Right lobe of liver (tissue), 6 donors: ENCODE measurements around the gene SUSD1. TPM values are rescaled to one million over a fixed set of nuclear protein-coding genes. Genes with fewer than 3 reads are reported as not detected.

Experiments used
- ATAC-seq, 4 donors: fragments of 200-7000 bp; cut with Tn5 transposase; one replicate each; pipeline ENCODE4 v1.9.1; 2020; ENCODE audit warnings: mild to moderate bottlenecking in 4 of 4, moderate library complexity in 4 of 4
- DNase-seq, 3 donors: peaks; one replicate each; pipeline ENCODE4 v3.0.0-alpha.2; 2020
- H3K27ac ChIP-seq, 3 donors: fragments of 200-600 bp; one replicate each; pipeline ENCODE4 v1.8.0; 2022
- H3K27me3 ChIP-seq, 2 donors: fragments of 200-600 bp; one replicate each; pipeline ENCODE4 v1.8.0; 2022
- H3K36me3 ChIP-seq, 4 donors: fragments of 200-600 bp; sonication (generic) in 1 of 4; one replicate each; pipeline versions ENCODE4 v1.5.1 to v1.8.0; 2017 to 2022; ENCODE audit warnings: control low read depth in 1 of 4
- H3K4me1 ChIP-seq, 4 donors: fragments of 200-600 bp; sonication (generic) in 1 of 4; one replicate each; pipeline versions ENCODE4 v1.5.1 to v1.8.0; 2017 to 2022; ENCODE audit warnings: control low read depth in 1 of 4
- H3K4me3 ChIP-seq, 3 donors: fragments of 200-600 bp; one replicate each; pipeline ENCODE4 v1.8.0; 2022
- H3K9me3 ChIP-seq, 4 donors: fragments of 200-600 bp; sonication (generic) in 1 of 4; one replicate each; pipeline versions ENCODE4 v1.5.1 to v1.8.0; 2017 to 2022; ENCODE audit warnings: control low read depth in 1 of 4
- POLR2A ChIP-seq: fragments of 450-650 bp; IDR thresholded peaks from one replicate; pipeline ENCODE4 v1.6.1; 2017; ENCODE audit warnings: antibody characterized with exemption, mild to moderate bottlenecking
- WGBS: methylation state at CpG from one replicate; pipeline ENCODE4 v1.1.6; 2018; ENCODE audit warnings: low coverage, low lambda C conversion rate; ENCODE audit not compliant: insufficient coverage; ENCODE audit errors: missing lambda C conversion rate; 5-methylcytosine and 5-hydroxymethylcytosine counted together
- intact Hi-C, 2 donors: fragments of 100-400 bp; cut with DNase I; formaldehyde crosslinking; loops; one replicate each; pipeline versions ENCODE4 v1.11.2 to v1.14.1; 2022
- total RNA-seq, 6 experiments: library from RNA; depleted of rRNA in 2 of 6; stranded (reverse); fragments of >200 nt in 2 of 6; fragmentation: NEBNext Ultra II Directional in 3 of 6; extraction: Animal tissue kit (Norgen Biotek cat#: 25700) in 3 of 6; gene quantifications; one replicate each; pipeline versions ENCODE4 v1.1.0 to v1.2.4, GENCODE V29; 2016 to 2023
- TF ChIP-seq, protein P1 (sequence below), 4 donors: fragments of 200-600 bp in 3 of 4; fragments of 450-650 bp in 1 of 4; IDR thresholded peaks; one replicate each; pipeline versions ENCODE4 v1.5.1 to v1.8.0; 2016 to 2022; ENCODE audit warnings: antibody characterized with exemption in 4 of 4, mild to moderate bottlenecking in 2 of 4
- donor health status: DM: no; HTN: yes; CAD: no.
- donor health status: DM: no; HTN: no; CAD: no.
- donor health status: DM: no; HTN: no; CAD: no.
- donor health status: DM: no; HTN: yes; CAD: no.
- donor health status: DM: no; HTN: yes; CAD: no.

SUSD1 gene
- total RNA-seq, 6 experiments from 2014 or later = 2.7 to 7.2 (median 3.9) TPM

- no peaks in the 10 kb centered on the region for H3K36me3 ChIP-seq
- ATAC-seq (no peak), DNase-seq (no peak)
- H3K9me3 ChIP-seq = no peaks in the 10 kb centered on the region
- intact Hi-C loops = no loop called here
- 53% methylated on average over 5 of the region's 5 CpGs for WGBS
- H3K4me1 ChIP-seq = no peaks in the 10 kb centered on the region
- no peak overlapping the region for H3K27ac ChIP-seq
- H3K4me3 ChIP-seq = no peak overlapping the region
- TF ChIP-seq, protein P1, sequence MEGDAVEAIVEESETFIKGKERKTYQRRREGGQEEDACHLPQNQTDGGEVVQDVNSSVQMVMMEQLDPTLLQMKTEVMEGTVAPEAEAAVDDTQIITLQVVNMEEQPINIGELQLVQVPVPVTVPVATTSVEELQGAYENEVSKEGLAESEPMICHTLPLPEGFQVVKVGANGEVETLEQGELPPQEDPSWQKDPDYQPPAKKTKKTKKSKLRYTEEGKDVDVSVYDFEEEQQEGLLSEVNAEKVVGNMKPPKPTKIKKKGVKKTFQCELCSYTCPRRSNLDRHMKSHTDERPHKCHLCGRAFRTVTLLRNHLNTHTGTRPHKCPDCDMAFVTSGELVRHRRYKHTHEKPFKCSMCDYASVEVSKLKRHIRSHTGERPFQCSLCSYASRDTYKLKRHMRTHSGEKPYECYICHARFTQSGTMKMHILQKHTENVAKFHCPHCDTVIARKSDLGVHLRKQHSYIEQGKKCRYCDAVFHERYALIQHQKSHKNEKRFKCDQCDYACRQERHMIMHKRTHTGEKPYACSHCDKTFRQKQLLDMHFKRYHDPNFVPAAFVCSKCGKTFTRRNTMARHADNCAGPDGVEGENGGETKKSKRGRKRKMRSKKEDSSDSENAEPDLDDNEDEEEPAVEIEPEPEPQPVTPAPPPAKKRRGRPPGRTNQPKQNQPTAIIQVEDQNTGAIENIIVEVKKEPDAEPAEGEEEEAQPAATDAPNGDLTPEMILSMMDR (IDR thresholded peaks at IDR 0.05) = no peak
- TF ChIP-seq POLR2A = no peak
- H3K27me3 ChIP-seq = no peaks in the 10 kb centered on the region
These were observed 12.3 kb downstream of the SUSD1 start for GRCh38 chr9:112162621-112163413.

GRCh38 chr9:112159781-112160180 is 15.3 kb downstream of the SUSD1 start:
- Histone ChIP-seq H3K4me3 (no peak overlapping the region), H3K27me3 (no peaks in the 10 kb centered on the region), H3K36me3 (no peaks in the 10 kb centered on the region), H3K4me1 (no peaks in the 10 kb centered on the region), H3K9me3 (no peaks in the 10 kb centered on the region), H3K27ac (no peak overlapping the region)
- 94% methylated on average over 1 of the region's 1 CpG for WGBS
- intact Hi-C loops = no loop called here
- no peak for DNase-seq
- TF ChIP-seq POLR2A = no peak
- TF ChIP-seq, protein P1 (IDR thresholded peaks at IDR 0.05) = no peak
- ATAC-seq = no peak

DNA sequence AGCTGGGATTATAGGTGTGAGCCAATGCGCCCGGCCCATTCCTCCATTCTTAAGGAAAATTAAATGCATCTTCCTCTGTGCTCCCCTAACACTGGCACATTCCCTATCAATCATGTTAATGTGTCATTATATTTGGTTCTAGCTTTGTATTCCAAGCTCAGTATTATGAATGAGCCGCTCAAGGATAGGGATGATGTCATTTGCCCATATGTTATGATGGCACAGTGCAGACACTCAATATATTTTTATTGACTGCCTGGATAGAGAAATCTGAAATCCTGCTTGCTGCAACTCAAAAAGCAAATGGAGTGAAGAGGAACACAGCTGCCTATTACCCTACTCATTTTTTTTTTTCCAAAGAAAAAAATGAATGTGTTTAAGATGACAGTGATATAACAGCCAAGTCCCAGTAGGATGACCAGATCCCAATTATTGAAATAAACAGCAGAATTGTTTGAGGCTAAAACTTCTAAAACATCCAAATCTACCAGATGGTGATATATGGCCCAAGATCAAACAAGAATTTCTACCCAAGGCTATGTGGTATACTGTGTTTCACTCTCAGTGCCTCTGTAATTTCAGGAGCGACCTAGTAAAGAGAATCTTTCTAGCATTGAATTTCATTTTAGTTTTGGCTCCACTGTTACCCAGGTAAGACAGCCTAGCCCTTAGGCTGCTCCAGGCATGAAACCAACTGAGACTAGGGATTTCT is 16.3 kb downstream of the SUSD1 start:
- Histone ChIP-seq H3K27me3 (no peaks in the 10 kb centered on the region), H3K9me3 (no peaks in the 10 kb centered on the region), H3K4me3 (no peak overlapping the region), H3K36me3 (no peaks in the 10 kb centered on the region), H3K4me1 (no peaks in the 10 kb centered on the region), H3K27ac (no peak overlapping the region)
- WGBS = 92% methylated on average over 4 of the region's 4 CpGs
- DNase-seq (no peak), ATAC-seq (no peak)
- TF ChIP-seq, protein P1 (IDR thresholded peaks at IDR 0.05) = no peak
- TF ChIP-seq POLR2A = no peak
- intact Hi-C loops = no loop called here

- Histone ChIP-seq H3K27me3 (no peaks in the 10 kb centered on the region), H3K4me3 (no peak overlapping the region), H3K36me3 (no peaks in the 10 kb centered on the region), H3K9me3 (no peaks in the 10 kb centered on the region), H3K4me1 (no peaks in the 10 kb centered on the region), H3K27ac (no peak overlapping the region)
- DNase-seq (no peak), ATAC-seq (no peak)
- 88% methylated on average over 5 of the region's 5 CpGs for WGBS
- intact Hi-C loops = no loop called here
- TF ChIP-seq POLR2A = no peak
These were observed 17.1 kb downstream of the SUSD1 start for GRCh38 chr9:112157961-112158360.

- TF ChIP-seq, protein P1 (IDR thresholded peaks at IDR 0.05) = no peak
- no peak for TF ChIP-seq POLR2A
These were observed 18.0 kb downstream of the SUSD1 start for GRCh38 chr9:112157087-112157486.

More at GRCh38 chr9:112157087-112157486, 18.0 kb downstream of the SUSD1 start:
- H3K4me3 ChIP-seq = no peak overlapping the region
- no peaks in the 10 kb centered on the region for H3K27me3 ChIP-seq
- H3K36me3 ChIP-seq = no peaks in the 10 kb centered on the region
- intact Hi-C loops = no loop called here
- DNase-seq (no peak), ATAC-seq (no peak)
- no peak overlapping the region for H3K27ac ChIP-seq
- no peaks in the 10 kb centered on the region for H3K4me1 ChIP-seq
- 93% methylated on average over 1 of the region's 1 CpG for WGBS
- H3K9me3 ChIP-seq = no peaks in the 10 kb centered on the region
